Adipose tissue (tissue), 3 donors: ENCODE measurements around the gene PCSK5. TPM values are rescaled to one million over a fixed set of nuclear protein-coding genes. Genes with fewer than 3 reads are reported as not detected.

ENCODE experiments used
- H3K27ac ChIP-seq: one replicate; pipeline ENCODE4 v1.5.1; 2013; ENCODE audit warnings: low read depth, low read length
- WGBS, 3 donors: extraction: QIAGEN DNeasy Blood & Tissue Kit; methylation state at CpG; one replicate each; pipeline ENCODE4 v1.1.7; 2013; 5-methylcytosine and 5-hydroxymethylcytosine counted together
- polyA plus RNA-seq, 3 donors: library from polyadenylated mRNA; stranded (reverse); fragments of 200-250 nt; gene quantifications; one replicate each; pipeline ENCODE4 v1.2.3, GENCODE V29; 2013
- donor health status: healthy with polysubstance abuse.
- donor health status: Bipolar disorder and iron deficiency.
- donor health status: healthy.

The PCSK5 gene
- polyA plus RNA-seq, 3 donors = 2.1 to 12.5 (median 8.8) TPM

DNA sequence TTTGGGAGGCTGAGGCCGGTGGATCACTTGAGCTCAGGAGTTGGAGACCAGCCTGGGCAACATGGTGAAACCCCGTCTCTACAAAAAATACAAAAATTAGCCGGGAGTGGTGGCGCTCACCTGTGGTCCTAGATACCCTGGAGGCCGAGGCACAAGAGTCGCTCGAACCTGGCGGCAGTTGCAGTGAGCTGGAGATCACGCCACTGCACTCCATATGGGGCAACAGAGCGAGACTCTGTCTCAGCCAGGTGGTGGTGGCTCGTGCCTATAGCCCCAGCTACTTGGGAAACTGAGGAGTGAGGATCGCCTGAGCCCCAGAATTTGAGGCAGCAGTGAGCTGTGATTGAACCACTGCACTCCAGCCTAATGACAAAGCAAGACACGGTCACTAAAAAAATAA is 506.1 kb downstream of the PCSK5 start:
- 94 to 97% (median 96%) methylated on average over 13 of the region's 13 CpGs for WGBS, 3 donors
- H3K27ac ChIP-seq = no peak overlapping the region

DNA sequence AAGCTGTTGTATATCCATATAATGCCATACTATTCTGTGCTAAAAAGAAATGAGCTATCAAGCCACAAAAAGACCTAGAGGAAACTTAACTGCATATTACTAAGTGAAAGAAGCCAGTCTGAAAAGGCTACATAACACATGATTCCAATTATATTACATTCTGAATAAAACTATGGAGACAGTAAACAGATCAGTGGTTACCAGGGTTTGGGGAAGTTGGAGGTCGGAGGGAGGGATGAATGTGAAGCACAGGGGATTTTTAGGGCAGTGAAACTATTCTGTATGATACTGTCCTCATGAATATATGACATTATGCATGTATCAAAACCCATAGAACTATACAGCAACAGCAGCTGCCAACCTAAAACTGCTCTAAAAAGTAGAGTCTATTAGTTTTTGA is 509.4 kb downstream of the PCSK5 start:
- whole genome bisulfite sequencing, 3 donors = 37 to 67% (median 46%) methylated on average over 1 of the region's 1 CpG
- no peak overlapping the region for H3K27ac ChIP-seq

DNA sequence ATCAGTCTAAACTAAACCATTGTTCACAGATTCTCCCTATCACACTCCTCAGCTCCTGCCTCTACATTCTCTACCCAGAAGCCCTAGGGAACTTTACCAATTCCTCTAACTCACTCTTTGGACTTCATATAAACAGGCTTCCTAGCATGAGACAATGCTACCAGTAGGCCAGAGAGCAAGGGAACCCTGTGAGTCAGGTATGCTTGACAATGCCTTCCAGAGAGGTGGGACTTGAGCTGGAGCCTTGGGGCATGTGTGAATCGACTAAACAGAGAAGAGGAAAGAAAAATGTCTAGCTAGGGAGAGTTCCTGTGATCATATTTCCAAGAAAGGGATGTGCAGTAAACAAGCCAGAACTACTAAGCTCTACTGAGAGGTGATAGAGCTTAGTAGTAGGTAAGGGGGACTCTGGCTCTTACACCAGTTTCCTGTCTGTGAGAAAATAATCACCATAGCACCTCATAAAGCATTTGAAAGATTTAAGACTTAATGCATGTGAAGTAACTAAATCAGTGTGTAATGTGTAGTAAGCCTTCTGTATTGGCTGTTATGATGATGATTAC is 510.1 kb downstream of the PCSK5 start:
- no peak overlapping the region for H3K27ac ChIP-seq
- WGBS, 3 donors = 26 to 54% (median 39%) methylated on average over 1 of the region's 1 CpG

DNA sequence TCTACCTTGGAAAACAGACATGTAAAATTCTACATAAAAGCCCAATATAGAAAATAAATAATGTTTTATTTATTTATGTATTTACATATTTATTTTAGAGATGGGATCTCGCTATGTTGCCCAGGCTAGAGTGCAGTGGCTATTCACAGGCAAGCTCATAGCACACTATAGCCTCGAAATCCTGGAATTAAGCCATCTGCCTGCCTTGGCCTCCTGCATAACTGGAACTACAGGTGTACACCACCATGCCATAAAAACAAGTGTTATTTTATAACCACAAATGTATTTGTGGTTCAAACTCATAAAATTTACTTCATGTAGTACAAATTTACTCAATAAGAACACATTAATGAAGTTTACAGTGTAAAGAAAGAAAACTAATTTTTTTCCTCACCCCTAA is 510.7 kb downstream of the PCSK5 start:
- 84 to 91% (median 91%) methylated on average over 2 of the region's 2 CpGs for WGBS, 3 donors
- H3K27ac ChIP-seq = no peak overlapping the region

DNA sequence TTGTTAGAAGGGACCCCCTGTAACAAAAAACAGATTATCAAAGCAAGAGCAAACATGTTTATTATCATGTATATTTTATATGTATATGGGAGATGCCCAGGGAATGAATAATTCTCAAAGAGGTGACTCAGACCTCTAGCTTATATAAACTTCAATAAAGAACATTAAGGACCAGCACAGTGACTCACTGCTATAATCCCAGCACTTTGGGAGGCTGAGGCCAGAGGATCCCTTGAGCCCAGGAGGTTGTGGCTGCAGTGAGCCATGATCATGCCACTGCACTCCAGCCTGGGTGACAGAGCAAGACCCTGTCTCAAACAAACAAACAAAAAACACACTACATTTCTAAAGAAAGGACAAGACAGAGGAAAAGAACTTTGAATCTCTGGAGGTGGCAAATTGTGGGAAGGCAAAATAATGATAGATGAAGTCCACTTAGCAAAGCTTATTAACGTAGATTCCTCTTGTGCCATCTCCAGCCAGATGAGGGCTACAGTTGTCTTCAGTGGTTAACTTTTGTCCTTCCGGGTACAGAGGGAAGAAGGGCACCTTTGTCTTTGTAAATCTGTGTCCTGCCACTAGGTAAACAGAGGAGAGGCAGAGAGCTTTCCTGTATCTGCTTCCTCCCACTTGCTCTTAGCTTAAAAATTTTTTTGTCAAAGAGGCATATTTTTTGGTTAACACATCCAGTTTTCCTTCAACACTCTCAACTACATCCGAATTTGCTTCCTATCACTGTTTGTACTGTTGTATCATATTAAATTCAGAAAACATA is 511.3 kb downstream of the PCSK5 start:
- 80 to 81% (median 80%) methylated on average over 3 of the region's 3 CpGs for WGBS, 3 donors
- H3K27ac ChIP-seq = no peak overlapping the region

DNA sequence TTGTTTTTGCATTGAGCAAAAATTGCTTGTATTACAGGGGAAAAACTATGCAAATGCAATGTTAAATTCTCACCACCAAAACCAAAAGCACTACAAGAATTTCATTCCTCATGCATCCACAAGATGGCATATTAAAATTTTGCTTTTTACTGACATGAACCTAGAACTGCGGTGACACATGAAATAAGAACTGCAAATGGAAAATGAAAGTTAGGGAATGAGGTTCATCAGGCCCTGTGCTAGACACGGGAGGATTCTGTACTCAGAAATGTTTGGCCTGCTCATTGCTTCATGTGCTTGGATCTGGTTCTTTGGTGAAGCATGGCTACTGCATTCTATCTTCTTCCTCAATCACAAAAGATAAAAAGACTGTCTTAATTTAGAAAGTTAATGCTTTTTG is 512.9 kb downstream of the PCSK5 start:
- WGBS, 3 donors = 0 to 3% (median 1%) methylated on average over 2 of the region's 2 CpGs

DNA sequence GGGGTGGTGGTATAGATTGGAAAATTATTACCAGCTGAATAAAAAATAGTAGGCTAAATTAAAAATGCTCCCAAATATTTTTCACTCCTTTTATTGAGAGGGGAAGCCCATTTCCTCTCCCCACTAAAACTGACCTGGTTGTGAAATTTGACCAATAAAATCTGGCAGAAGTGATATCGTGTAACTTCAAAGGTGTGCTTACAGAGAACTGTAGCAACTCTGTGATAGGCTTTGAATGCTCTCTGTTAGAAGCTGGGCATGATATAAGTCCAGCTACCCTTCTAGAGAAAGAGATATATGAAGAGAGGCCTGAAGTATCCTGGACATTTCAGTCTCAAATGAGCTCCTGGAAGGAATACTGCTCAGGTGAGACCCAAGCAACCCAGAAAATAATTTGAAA is 513.9 kb downstream of the PCSK5 start:
- no peak overlapping the region for H3K27ac ChIP-seq
- WGBS, 3 donors = 49 to 76% (median 59%) methylated on average over 1 of the region's 1 CpG

More for the DNA sequence above, 512.9 kb downstream of the PCSK5 start:
- H3K27ac ChIP-seq = no peak overlapping the region

DNA sequence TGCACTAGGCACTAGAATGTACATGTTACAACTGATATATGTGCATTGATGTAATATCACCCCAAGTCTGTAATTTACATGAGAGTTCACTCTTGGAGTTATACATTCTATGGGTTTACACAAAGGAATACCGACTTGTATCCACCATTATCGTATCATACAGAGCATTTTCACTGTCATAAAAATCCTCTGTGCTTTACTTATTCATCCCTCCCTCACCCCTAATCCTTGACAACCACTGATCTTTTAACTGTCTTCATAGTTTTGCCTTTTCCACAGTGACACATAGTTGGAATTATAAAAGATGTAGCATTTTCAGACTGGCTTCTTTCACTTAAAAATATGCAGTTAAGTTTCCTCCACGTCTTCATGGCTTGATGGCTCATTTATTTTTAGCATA is 514.9 kb downstream of the PCSK5 start:
- H3K27ac ChIP-seq = no peak overlapping the region
- 74 to 81% (median 77%) methylated on average over 3 of the region's 3 CpGs for WGBS, 3 donors

DNA sequence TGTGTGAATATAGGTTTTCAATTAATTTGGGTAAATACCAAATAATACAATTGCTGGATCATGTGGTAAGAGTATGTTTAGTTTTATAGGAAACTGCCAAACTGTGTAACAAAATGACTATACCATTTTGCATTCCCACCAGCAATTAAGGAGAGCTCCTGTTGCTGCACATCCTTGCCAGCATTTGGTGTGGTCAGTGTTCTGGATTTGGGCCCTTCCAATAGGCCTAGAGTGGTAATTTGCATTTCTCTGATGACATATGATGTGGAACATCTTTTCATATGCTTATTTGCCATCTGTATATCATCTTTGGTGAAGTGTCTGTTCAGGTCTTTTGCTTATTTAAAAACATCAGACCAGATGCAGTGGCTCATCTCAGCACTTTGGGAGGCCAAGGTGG is 515.4 kb downstream of the PCSK5 start:
- no peak overlapping the region for H3K27ac ChIP-seq
